HTR-8/SVneo (cell line): ENCODE results near the gene PSMF1.
"Not testable (repeated sequence)": the region's sequence is repeated elsewhere in the genome, so short reads cannot be mapped to it uniquely, and the experiment has no call there.

Experiments used
- DNase-seq: peaks from one replicate; pipeline ENCODE4 v3.0.0; 2011; ENCODE audit warnings: low spot score, mixed read lengths; ENCODE audit not compliant: insufficient read length
- FAIRE-seq: peaks from 2 replicates; lab custom pipeline; 2011; peaks lifted over from hg19 to GRCh38; lab: Jason Lieb, UNC

Gene PSMF1

GRCh38 chr20:1121429-1121828 is 3.0 kb downstream of the PSMF1 start:
- FAIRE-seq (no peak), DNase-seq (no peak)

DNA sequence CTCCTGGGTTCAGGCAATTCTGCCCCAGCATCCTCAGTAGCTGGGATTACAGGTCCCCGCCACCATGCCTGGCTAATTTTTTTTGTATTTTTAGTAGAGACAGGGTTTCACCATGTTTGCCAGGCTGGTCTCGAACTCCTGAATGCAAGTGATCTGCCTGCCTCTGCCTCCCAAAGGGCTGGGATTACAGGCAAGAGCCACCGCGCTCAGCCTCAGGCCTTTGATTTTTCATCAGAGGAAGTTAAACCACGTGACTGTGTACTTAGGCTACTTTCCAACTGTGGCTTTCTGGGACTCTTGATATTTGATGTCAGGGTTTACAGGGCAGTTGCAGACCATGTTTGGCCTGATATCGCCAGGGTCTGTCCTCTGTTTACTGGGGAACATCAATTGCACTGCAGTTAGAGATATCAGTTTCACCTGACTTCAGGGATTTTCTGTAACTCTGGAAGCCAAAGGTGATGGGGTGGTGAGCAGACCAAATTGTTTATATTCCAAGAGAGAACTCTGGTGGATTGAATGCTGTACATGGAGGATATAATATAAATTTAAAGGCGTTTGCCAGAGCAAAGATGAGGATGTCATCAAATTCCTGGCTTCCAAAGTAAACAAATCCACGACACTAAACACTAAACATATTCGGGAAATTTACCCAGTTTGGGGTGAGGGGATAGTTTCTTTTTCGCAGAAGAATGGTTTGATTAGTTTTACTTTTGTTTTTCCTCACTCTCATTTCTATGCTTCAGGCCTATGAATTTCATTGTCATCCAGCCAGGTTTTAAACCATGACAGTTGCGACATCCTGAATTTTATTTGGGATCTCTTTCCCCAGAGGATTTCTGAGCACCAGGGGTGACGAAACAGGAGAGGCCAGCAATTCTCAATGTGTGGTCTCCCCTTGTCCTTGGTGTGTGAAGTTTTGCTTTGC is 4.2 kb downstream of the PSMF1 start:
- DNase-seq: no peak
- no peak for FAIRE-seq

GRCh38 chr20:1123666-1124065 is 5.3 kb downstream of the PSMF1 start:
- DNase-seq (no peak), FAIRE-seq (no peak)

DNA sequence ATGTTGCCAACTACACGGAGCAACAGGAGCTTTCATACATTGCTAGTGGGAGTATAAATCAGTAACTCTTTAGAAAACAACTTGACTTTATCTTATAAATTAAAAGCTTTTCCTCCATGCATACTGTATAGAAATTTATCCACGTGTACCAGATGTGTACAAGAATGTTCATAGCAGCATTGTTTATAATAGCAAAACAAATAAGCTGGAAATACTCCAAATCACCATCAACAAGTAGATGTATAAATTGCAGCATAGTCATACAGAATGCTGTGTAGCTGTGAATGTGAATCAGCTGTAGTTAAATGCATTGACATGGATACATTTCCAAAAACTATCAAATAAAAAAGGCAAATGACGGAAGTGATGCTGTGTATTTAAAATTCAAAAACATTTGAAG is 6.0 kb downstream of the PSMF1 start:
- DNase-seq: no peak
- FAIRE-seq: no peak

DNA sequence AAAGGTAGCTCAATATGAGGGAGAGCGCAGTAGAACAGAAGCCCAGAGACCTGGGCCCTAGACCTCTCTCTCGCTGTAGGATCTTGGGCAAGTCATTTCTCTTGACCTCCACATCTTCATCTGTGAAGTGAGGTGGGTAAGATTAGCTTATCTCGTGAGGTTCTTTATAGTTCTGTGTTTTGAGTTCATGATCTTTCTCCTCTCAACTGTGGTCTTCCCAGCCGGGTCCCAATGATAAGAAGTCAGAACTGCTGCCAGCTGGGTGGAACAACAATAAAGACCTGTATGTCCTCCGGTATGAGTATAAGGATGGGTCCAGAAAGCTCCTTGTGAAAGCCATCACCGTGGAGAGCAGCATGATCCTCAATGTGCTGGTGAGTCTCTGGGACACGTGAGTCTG is 6.9 kb downstream of the PSMF1 start:
- FAIRE-seq: no peak
- no peak for DNase-seq

DNA sequence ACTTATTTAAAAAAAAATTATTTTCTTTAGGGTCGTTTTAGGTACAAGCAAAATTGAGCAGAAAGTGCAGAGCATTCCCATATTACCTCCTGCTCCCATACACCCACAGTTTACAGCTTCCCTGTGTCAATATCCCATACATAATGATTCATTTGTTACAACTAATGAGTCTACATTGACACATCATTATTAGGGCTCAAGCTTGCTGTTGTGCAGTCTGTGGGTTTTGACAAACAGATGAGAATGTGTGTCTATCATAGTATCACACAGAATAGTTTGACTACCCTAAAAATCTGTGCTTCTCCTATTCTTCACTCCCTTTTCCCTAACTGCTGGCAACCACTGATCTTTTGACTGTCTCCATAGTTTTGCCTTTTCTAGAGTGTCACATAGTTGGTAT is 9.4 kb downstream of the PSMF1 start:
- FAIRE-seq (no peak), DNase-seq (no peak)

- FAIRE-seq (no peak), DNase-seq (no peak)
Observed at GRCh38 chr20:1130058-1130694, 11.8 kb downstream of the PSMF1 start.

GRCh38 chr20:1130847-1131246 is 12.4 kb downstream of the PSMF1 start:
- DNase-seq: no peak
- no peak for FAIRE-seq

- FAIRE-seq: no peak
- no peak for DNase-seq
Observed at GRCh38 chr20:1131354-1131753, 13.0 kb downstream of the PSMF1 start.

- FAIRE-seq (no peak), DNase-seq (no peak)
Observed at GRCh38 chr20:1134355-1134754, 16.0 kb downstream of the PSMF1 start.

DNA sequence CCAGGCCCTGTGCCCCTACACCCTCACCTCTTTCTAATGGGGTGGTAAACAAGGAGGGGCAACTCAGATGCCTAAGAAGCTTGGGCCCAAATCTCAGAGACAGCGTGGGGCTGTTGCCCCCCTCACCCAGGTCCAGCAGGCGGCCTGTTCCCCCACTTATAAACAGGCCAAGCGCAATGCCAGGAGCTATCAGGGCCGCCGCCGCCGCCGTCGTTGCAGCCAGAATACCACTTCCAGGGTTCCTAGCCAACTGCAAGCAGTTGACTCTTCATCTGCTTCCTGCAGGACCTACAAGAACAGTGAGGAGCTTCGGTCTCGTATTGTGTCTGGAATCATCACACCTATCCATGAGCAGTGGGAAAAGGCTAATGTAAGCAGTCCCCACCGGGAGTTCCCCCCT is 16.4 kb downstream of the PSMF1 start:
- DNase-seq (no peak), FAIRE-seq (no peak)

DNA sequence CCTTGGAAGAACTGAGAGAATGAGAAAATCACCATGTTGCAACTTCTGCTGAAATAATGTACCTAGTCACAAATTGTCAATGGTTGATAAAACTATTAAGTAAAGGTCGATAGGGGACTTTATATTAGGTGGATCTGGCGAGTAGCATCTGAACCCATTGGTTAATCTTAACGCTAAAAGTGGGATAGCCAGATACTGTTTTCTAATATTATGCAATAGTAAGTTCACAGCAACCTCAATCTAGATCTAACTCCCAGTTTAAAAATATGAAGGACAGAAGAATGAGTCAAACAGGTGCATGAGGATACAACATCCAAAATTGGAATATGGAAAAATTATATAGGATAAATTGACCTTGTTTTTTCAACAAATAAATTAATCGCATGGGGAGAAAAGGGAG is 18.8 kb downstream of the PSMF1 start:
- DNase-seq (no peak), FAIRE-seq (no peak)

DNA sequence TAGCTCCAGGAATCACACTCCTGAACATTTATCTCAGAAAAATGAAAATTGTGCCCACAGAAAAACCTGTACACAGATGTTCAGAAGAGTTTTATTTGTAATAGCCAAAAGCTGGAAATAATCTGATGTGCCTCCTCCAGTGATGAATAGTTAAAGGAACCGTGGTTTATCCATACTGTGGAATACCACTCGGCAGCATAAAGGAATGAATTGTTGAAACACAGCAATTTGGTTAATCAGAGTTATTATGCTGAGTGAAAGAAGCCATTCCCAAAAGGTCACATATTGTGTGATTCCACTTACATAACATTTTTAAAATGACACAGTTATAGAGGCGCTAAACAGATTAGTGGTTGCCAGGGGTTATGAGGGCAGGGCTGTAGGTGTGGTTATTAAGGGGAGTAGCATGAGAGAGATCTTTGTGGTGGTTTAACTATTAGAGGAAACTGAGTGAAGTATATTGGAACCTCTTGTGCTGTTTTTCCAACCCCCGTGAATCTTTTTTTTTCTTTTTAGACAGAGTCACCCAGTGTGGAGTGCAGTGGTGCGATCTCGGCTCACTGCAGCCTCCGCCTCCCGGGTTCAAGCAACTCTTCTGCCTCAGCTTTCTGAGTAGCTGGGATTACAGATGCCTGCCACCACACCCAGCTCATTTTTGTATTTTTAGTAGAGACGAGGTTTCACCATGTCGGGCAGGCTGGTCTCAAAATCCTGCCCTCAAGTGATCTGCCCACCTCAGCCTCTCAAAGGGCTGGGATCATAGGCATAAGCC is 26.2 kb downstream of the PSMF1 start:
- no peak for FAIRE-seq
- DNase-seq: no peak

- FAIRE-seq (no peak), DNase-seq (no peak)
Observed at GRCh38 chr20:1146957-1147356, 28.6 kb downstream of the PSMF1 start.

DNA sequence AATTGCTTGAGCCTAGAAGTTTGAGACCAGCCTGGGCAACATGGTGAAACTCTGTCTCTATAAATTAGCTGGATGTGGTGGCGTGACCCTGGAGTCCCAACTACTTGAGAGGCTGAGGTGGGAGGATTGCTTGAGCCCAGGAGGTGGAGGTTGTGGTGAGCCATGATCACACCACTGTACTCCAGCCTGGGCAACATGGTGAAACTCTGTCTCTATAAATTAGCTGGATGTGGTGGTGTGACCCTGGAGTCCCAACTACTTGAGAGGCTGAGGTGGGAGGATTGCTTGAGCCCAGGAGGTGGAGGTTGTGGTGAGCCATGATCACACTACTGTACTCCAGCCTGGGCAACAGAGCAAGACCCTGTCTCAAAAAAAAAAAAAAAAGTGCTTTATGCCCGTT is 31.4 kb downstream of the PSMF1 start:
- not testable (repeated sequence) for FAIRE-seq, DNase-seq

- DNase-seq (no peak), FAIRE-seq (no peak)
Observed at GRCh38 chr20:1150218-1150617, 31.8 kb downstream of the PSMF1 start.

- DNase-seq: no peak
- FAIRE-seq: no peak
Observed at GRCh38 chr20:1150968-1151367, 32.6 kb downstream of the PSMF1 start.

- DNase-seq: no peak
- no peak for FAIRE-seq
Observed at GRCh38 chr20:1154226-1154625, 35.8 kb downstream of the PSMF1 start.

DNA sequence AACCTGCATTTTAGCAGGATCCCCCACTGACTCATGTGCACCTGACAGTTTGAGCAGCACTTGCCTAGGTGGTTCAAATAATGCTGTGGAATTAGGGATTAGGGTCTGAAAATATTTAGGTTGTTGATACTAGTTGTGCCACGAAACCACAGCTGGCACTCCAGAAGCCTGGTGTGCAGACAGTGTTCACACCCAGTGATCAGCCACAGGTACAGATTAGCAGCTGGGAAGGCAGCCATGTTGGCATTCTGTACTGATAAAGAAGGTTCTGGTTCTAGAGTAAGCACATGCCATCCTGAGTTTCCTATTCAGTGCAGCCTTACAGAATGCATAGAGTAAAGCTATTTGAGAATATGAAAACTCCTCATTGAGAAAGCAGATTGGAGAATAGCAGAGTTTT is 36.3 kb downstream of the PSMF1 start:
- DNase-seq (no peak), FAIRE-seq (no peak)

- FAIRE-seq: no peak
- DNase-seq: no peak
Observed at GRCh38 chr20:1155342-1155741, 36.9 kb downstream of the PSMF1 start.

- FAIRE-seq: no peak
- DNase-seq: no peak
Observed at GRCh38 chr20:1160496-1160895, 42.1 kb downstream of the PSMF1 start.
